GM18868 (cell line): ENCODE data around the gene NKX1-2.
A peak's percentile ranks its signal among the peaks of the same experiment; 100 is the strongest.

Source experiments
- ATAC-seq: cut with Tn5 transposase; IDR thresholded peaks from one replicate; pipeline ENCODE4 v1.9.1; 2021; ENCODE audit warnings: mild to moderate bottlenecking, moderate library complexity; ENCODE audit not compliant: unreplicated experiment

Gene NKX1-2

DNA sequence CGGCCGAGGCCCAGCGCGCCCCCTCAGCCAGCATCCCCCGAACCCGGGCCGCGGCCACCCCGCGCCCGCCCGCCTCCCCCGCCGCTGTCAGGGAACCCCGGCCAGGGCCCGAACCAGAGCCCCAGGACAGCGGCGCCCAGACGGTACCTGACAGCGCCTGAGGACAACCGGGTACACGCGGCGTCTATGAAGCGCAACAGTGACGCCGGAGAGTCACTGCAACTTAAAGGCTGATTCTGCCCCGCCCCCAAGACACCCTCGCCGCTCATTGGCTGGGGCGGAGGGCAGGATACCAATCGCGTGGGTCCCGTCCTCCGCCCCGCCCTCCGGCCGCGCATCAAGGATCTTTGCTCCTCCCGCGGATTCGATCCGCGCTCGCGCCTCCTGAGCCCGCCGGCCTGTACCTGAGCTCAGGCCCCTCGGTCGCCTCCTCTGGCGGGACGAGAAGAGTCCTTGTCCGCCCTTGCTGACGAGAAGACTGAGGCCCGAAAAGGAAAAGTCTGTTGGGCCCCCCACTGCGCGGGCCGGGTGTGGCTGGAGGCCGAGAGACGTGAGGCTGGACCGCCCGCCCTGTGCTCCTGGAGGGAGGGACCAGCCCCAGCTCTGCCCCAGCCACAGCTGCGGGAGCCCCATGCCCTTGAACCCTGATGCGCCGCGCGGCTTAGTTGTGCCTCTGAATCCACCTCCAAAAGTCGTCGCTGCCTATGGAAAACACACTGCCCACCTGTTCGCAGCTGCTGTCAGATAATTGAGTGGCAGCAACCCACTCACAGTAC is 30.9 kb downstream of the NKX1-2 start, which contains the start of gene OAT:
TSS of gene OAT (minus strand) at position 198 of the 776 bp plus-strand sequence. CDS start 6,752 bp downstream, outside the sequence.
- ATAC-seq = peak; percentile 95

DNA sequence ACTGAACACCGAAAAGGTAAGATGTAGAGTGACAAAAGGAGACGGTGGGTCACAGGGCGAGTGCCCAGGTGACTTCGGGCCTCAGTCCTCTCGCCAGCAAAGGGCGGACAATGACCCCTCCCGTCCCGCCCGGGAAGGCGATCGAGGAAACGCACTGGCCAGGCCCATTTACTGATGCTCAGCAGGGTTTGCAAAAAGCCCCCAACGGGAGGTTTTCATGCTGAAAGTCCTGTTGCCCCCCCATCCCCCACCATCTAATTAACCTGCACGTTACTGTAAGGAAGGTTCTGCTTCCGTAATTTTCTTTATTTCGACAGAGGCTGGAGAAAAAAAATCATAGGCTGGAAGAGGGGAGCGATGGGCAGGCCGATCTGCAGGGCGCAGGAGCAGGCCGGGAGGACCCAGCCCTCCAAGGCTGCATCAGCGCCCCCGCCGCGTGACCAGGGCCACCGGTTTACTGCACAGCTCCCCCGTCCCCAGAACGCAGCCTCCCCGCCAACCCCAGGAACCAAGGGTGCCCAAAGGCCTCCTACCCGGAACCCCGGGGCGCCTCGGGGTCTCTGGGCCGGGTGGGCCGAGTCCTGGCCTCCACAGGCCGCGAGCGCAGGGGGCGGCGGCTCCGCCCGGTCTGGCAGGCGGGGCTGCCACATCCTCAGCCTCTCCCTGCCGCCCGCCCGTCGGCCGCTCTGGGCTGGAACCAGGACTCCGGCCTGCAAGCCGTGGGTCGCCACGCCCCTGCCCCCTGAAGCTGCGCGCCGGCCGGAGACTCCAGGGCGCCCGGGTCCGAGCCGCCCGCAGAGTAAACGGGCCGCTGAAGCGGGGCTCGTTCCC is 31.7 kb downstream of the NKX1-2 start:
- ATAC-seq = peak; percentile 22

DNA sequence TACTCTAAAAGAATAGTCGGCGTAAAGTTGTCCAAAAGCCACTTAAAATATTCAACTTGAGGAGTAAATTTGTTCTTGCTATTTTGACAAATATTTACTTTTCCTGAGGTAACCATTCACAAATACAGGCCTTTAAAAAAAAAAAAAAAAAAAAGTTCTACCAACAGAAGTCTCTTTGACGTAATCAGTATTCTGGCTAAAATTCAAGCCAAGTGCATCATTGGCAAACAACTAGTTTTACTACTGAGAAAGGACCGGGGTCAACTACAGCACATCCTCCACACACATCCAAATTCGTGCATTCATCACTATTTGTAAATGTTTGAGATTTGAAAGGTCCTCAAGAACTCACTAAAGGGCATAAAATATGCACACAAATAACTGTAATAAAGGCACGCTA is 33.1 kb downstream of the NKX1-2 start:
- ATAC-seq = no peak

DNA sequence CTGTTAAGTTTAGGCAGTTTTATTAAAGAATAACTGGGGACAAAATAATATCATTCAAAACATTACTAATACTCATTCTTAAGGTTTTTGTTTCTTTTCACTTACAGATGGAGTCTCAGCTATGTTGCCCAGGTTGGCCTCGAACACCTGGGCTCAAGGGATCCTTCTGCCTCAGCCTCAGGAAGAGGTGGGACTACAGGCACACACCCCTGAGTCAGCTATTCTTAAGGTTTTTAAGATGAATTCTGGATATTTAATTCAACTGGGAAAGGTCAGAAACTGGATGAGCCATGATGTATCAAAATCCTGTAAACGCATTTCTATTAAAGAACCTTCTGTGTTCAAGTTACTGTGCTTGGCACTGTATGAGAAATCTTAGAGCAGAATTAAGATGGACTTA is 34.6 kb downstream of the NKX1-2 start:
- no peak for ATAC-seq

DNA sequence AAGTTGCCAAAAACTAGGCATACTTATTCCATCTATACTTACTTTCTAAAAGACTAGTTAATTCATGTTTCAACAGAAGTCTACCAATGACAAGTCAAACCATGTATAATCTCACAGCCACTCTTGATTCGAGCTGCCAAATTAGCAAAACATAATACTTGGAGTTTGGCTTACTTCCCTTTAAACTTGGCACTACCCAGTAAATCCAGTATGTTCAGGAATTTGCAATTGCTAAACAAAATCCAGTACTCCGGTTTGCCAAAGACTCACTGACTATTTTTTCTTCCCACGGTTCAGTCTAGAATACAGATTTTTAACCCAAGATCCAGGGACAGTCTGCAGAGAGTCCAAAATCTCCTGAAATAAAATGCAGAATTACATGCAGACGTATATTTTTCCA is 35.8 kb downstream of the NKX1-2 start:
- ATAC-seq = no peak

DNA sequence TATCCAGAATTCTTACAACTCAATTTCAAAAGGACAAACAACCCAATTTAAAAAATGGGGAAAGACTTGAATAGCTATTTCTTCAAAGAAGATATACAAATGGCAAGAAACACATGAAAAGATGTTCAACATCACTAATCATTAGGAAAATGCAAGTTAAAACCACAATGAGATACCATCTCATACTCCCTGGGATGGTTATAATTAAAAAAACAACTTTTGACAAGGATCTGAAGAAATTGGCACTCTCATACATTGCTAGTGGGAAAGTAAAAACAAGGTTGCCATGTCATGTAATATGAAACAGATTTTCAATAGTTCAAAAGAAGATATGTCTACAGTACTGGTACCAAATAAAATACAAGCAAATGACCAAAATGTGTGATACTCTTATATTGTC is 40.1 kb downstream of the NKX1-2 start:
- ATAC-seq = no peak

DNA sequence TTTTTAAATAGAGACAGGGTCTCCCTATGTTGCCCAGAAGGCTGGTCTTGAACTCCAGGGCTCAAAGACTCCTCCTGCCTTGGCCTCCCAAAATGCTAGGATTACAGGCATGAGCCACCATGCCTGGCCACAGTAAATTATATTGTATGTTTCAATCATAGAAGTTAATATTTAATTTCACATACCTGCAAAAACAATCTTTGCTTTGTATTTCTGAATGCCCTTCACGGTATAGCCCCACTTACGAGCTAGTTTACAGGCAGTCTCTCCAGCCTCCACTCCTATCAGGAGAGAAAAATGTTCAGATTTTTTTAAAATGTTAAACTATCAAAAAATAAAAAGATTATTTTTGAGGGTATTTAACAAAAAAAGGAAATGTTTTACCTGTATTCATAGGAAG is 41.5 kb downstream of the NKX1-2 start:
- no peak for ATAC-seq

DNA sequence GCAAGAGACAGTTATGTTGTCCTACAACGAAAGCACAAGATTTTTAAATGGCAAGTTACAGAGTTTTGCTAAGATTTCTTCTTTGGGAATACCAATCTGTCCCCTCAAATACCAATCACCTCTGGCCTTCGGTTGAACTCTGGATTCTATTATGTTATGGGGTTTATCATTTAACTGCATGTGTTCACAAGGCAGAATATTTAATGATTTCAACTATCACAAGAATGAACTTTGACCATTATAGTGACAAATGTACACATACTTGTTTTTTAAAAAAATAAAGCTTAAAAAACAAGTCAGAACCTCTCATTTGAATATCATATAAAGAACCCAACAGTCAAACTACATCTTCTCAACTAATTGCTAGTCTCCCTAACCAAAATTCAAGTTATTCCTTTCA is 42.4 kb downstream of the NKX1-2 start:
- ATAC-seq = no peak

DNA sequence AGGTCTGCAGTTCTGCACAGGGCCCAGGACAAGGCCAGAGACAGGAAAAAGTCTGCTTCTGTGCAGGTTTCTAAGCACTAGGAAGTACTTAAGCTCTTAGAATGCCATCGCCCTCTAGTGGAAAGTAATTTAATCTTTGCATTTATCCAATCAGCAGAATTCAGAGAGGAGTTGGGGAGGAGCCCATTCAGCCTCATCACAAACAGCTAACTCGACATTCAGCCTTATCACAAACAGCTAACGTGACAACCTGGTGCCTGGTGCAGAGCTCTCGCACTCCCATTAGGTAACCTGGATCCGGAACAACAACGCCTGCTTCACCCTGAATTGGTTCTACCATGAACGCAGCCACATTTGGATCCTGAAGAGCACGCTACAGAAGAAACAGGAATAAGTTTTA is 46.3 kb downstream of the NKX1-2 start:
- ATAC-seq = peak; percentile 83

DNA sequence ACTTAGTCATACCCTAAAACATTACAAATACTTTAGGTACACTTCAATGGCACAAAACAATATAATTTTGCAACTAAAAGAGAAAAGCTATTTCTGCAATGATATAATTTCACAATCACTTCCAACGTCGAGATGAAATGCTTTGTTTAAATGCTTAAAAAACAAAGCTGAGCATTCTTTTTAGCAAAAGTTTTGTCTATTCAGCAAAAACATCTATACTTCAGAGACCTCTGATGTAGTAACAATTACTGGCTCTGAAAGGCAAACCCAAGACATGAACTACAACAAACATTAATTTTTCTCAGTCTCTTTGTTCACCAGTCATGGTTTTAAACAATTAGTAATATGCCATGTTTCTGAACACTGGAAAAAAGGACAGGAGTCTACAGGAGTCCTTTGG is 47.6 kb downstream of the NKX1-2 start:
- ATAC-seq = no peak

DNA sequence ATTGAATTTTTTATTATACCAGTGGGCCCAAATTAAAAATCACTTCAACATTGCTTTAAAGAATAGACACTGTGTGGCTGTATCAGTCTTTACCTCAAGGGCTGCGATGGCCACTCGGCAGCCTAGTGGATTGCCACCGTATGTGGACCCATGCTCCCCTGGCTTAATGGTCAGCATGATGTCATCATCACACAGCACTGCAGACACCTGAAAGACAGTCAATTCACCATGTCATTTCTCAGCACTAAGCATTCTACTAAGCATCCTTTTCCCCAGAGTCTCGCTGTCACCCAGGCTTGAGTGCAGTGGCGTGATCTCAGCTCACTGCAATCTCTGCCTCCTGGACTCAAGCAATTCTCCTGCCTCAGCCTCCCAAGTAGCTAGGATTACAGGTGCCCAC is 48.2 kb downstream of the NKX1-2 start:
- ATAC-seq = no peak
